Epithelial cell of alveolus of lung (primary cell): ENCODE data around the gene MND1. TPM values are rescaled to one million over a fixed set of nuclear protein-coding genes. Genes with fewer than 3 reads are reported as not detected.

Source experiments
- total RNA-seq: library from RNA; depleted of rRNA; stranded (reverse); fragments of >200 nt; gene quantifications from 2 replicates; pipeline ENCODE4 v1.2.1, GENCODE V29; 2015

MND1 gene
- 3.8 and 5.3 TPM in 2 replicates for total RNA-seq

GRCh38 chr4:153344131-153345011 lies at the start of gene MND1:
Gene MND1 (plus strand): TSS chr4:153344688. CDS start chr4:153344738, 50 bp downstream.

Other genes with a start within 250 kb of the MND1 start
- gene TRIM2, start 140.2 kb upstream of the MND1 start, total RNA-seq, result 27.1 and 30.1 TPM in 2 replicates
- 5.9 and 10.6 TPM in 2 replicates for gene TMEM131L, start 121.7 kb downstream of the MND1 start, total RNA-seq